ENCODE results near the gene CRADD.

GRCh38 chr12:93798279-93799151, 121.3 kb downstream of the CRADD start:
- no peak for TF ChIP-seq EZH2 (IDR thresholded peaks at IDR 0.05; ENCODE audit: insufficient read depth, poor library complexity, severe bottlenecking)
- no peak for TF ChIP-seq EZH2phosphoT487 (IDR thresholded peaks at IDR 0.05; ENCODE audit: insufficient read depth, low read depth)

Measured in GM23248 (cell line).